CD4-positive, alpha-beta T cell treated with Interleukin-2 at 100 ng/mL for 4 hours (primary cell): ENCODE results near the gene NFATC1.
"Not testable (repeated sequence)": the region's sequence is repeated elsewhere in the genome, so short reads cannot be mapped to it uniquely, and the experiment has no call there.

Source experiments
- DNase-seq: peaks from one replicate; pipeline ENCODE4 v3.0.0-alpha.2; 2020; ENCODE audit warnings: low spot score

The NFATC1 gene

GRCh38 chr18:79490626-79491041 is 94.9 kb downstream of the NFATC1 start:
- DNase-seq, result no peak

GRCh38 chr18:79491081-79491551 is 95.4 kb downstream of the NFATC1 start:
- no peak for DNase-seq

- DNase-seq, result no peak
Measured at GRCh38 chr18:79493211-79493800, 97.6 kb downstream of the NFATC1 start.

GRCh38 chr18:79493801-79494211 is 98.1 kb downstream of the NFATC1 start:
- DNase-seq, result no peak

- DNase-seq, result no peak
Measured at GRCh38 chr18:79494936-79495335, 99.2 kb downstream of the NFATC1 start.

- DNase-seq, result no peak
Measured at GRCh38 chr18:79495591-79496071, 99.9 kb downstream of the NFATC1 start.

- no peak for DNase-seq
Measured at GRCh38 chr18:79496237-79496977, 100.7 kb downstream of the NFATC1 start.

GRCh38 chr18:79496978-79497637 is 101.4 kb downstream of the NFATC1 start:
- no peak for DNase-seq

- no peak for DNase-seq
Measured at GRCh38 chr18:79497638-79498081, 101.9 kb downstream of the NFATC1 start.

GRCh38 chr18:79498662-79499061 is 102.9 kb downstream of the NFATC1 start:
- DNase-seq, result no peak

GRCh38 chr18:79501006-79501405 is 105.3 kb downstream of the NFATC1 start:
- DNase-seq, result no peak

- no peak for DNase-seq
Measured at GRCh38 chr18:79502782-79503181, 107.1 kb downstream of the NFATC1 start.

- no peak for DNase-seq
Measured at GRCh38 chr18:79503406-79503805, 107.7 kb downstream of the NFATC1 start.

- no peak for DNase-seq
Measured at GRCh38 chr18:79504034-79504433, 108.3 kb downstream of the NFATC1 start.

- not testable (repeated sequence) for DNase-seq
Measured at GRCh38 chr18:79504495-79504894, 108.8 kb downstream of the NFATC1 start.

- DNase-seq, result not testable (repeated sequence)
Measured at GRCh38 chr18:79505465-79505864, 109.7 kb downstream of the NFATC1 start.

- DNase-seq, result no peak
Measured at GRCh38 chr18:79506191-79507075, 110.7 kb downstream of the NFATC1 start.

- DNase-seq, result no peak
Measured at GRCh38 chr18:79507076-79507545, 111.4 kb downstream of the NFATC1 start.

GRCh38 chr18:79507546-79508480 is 112.1 kb downstream of the NFATC1 start:
- no peak for DNase-seq
